Upper lobe of left lung (tissue), 4 donors: ENCODE results near the gene MBOAT7.

Source experiments
- CTCF ChIP-seq, 6 experiments: fragments of 450-650 bp in 4 of 6; fragments of 200-600 bp in 2 of 6; sonication (generic) in 2 of 6; IDR thresholded peaks; one replicate each; pipeline ENCODE4 v1.5.1; 2016 to 2019; ENCODE audit warnings: antibody characterized with exemption in 6 of 6
- EP300 ChIP-seq, 4 donors: sonication (generic); formaldehyde crosslinking; IDR thresholded peaks; one replicate each; pipeline ENCODE4 v1.5.1; 2017; ENCODE audit warnings: antibody characterized with exemption in 4 of 4, control low read depth in 2 of 4
- POLR2A ChIP-seq, 4 donors: fragments of 450-650 bp; IDR thresholded peaks; one replicate each; pipeline ENCODE4 v1.5.1; 2016 to 2017; ENCODE audit warnings: antibody characterized with exemption in 4 of 4, mild to moderate bottlenecking in 2 of 4
- POLR2AphosphoS5 ChIP-seq, 2 donors: sonication (generic); formaldehyde crosslinking; IDR thresholded peaks; one replicate each; pipeline ENCODE4 v1.5.1; 2017; ENCODE audit warnings: antibody characterized with exemption in 2 of 2

DNA sequence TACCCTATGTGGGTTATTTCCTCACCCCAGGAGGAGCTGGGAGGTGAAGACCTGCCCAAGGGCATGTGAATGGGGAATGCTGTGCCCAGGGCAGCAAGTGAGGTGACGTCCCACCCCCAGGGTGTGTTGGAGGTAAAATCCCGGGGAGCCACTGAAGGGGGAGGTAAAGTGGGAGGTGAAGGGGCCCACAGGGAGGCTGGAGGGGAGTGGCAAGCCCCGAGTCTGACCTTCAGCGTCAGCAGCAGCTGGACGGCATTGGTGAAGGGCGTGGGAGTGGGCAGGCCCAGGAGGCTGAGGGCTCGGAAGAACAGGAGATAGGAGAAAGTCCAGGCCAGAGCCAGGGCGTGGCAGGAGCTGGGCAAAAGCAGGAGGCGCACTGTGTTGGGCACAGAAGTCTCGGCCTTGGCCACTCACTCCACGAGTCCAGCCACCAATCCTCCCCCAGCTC, 2.4 kb downstream of the MBOAT7 start:
- no peak for TF ChIP-seq POLR2A (IDR thresholded peaks at IDR 0.05)
- no peak for TF ChIP-seq CTCF (IDR thresholded peaks at IDR 0.05)
- TF ChIP-seq POLR2AphosphoS5 (IDR thresholded peaks at IDR 0.05) = no peak
- no peak for TF ChIP-seq EP300 (IDR thresholded peaks at IDR 0.05)
